ENCODE results near the gene PKLR.

GRCh38 chr1:155300024-155300423, 1.2 kb downstream of the PKLR start:
- TF ChIP-seq CTCF (conservative IDR thresholded peaks at IDR 0.05 in 1 of 2, IDR thresholded peaks at IDR 0.05 in 1 of 2; ENCODE audit: low read depth in 1 of 2, low read length in 2 of 2) (no peak), EZH2 (IDR thresholded peaks at IDR 0.05; ENCODE audit: low read length, missing control alignments) (no peak)
